H1 (cell line): ENCODE measurements around the gene OPCML. TPM values are rescaled to one million over a fixed set of nuclear protein-coding genes. Genes with fewer than 3 reads are reported as not detected.

Source experiments
- CTCF ChIA-PET: fragments of 300-600 bp; sonication (Branson Sonifier 250); formaldehyde crosslinking; loops from one replicate; lab custom pipeline; 2021; ENCODE audit not compliant: partially characterized antibody; lab: Charles Lee
- POLR2A ChIA-PET: fragments of 300-600 bp; sonication (Branson Sonifier 250); formaldehyde crosslinking; loops from one replicate; lab custom pipeline; 2021; ENCODE audit warnings: inconsistent platforms; ENCODE audit not compliant: partially characterized antibody; lab: Charles Lee
- DNase-seq, 2 experiments: peaks; one replicate each; pipeline versions ENCODE4 v3.0.0 to v3.0.0-alpha.2; 2010 to 2022; ENCODE audit warnings: low spot score in 2 of 2, low read depth in 1 of 2, mixed read lengths in 1 of 2
- FAIRE-seq: peaks from 2 replicates; lab custom pipeline; 2011; peaks lifted over from hg19 to GRCh38; lab: Jason Lieb, UNC
- H2AFZ ChIP-seq: 2 replicates; pipeline ENCODE4 v1.8.1; 2012; ENCODE audit warnings: low read length, inconsistent platforms
- H2AK5ac ChIP-seq: 2 replicates; pipeline ENCODE4 v1.6.1; 2013; ENCODE audit warnings: low read depth, low read length
- H2BK120ac ChIP-seq: replicated peaks from 2 replicates; pipeline ENCODE3; 2013; ENCODE audit warnings: low read depth, low read length, inconsistent platforms
- H2BK12ac ChIP-seq: 2 replicates; pipeline ENCODE4 v1.6.1; 2013; ENCODE audit warnings: low read depth, low read length
- H2BK15ac ChIP-seq: 2 replicates; pipeline ENCODE4 v1.6.1; 2013; ENCODE audit warnings: low read length
- H2BK20ac ChIP-seq: 2 replicates; pipeline ENCODE4 v1.6.1; 2013; ENCODE audit warnings: low read length
- H2BK5ac ChIP-seq: 2 replicates; pipeline ENCODE4 v1.6.1; 2013; ENCODE audit warnings: low read depth, low read length
- H3K14ac ChIP-seq: 2 replicates; pipeline ENCODE4 v1.6.1; 2013; ENCODE audit warnings: inconsistent platforms; ENCODE audit not compliant: insufficient read length
- H3K18ac ChIP-seq: 2 replicates; pipeline ENCODE4 v1.6.1; 2013; ENCODE audit warnings: low read length; ENCODE audit errors: extremely low read depth
- H3K23ac ChIP-seq: 2 replicates; pipeline ENCODE4 v1.6.1; 2013; ENCODE audit warnings: inconsistent platforms; ENCODE audit not compliant: insufficient read length
- H3K23me2 ChIP-seq: 2 replicates; pipeline ENCODE4 v1.6.1; 2013; ENCODE audit warnings: low read depth, low read length
- H3K27ac ChIP-seq: 2 replicates; pipeline ENCODE4 v1.6.1; 2011; ENCODE audit warnings: low read depth, low read length, inconsistent platforms
- H3K27me3 ChIP-seq, 4 experiments: replicated peaks in 1 of 4; 1 replicate in 1 of 4; 2 replicates in 3 of 4; pipeline versions ENCODE4 v1.6.1 to v1.8.1; 2011 to 2013; ENCODE audit warnings: low read length in 3 of 4, mild to moderate bottlenecking in 3 of 4, inconsistent platforms in 2 of 4, mixed read lengths in 2 of 4, moderate library complexity in 1 of 4; ENCODE audit not compliant: control insufficient read depth in 3 of 4, insufficient read depth in 3 of 4; ENCODE audit errors: extremely low read depth in 1 of 4
- H3K36me3 ChIP-seq, 4 experiments: 2 replicates each; pipeline versions ENCODE4 v1.6.1 to v1.8.1; 2011 to 2013; ENCODE audit warnings: mild to moderate bottlenecking in 4 of 4, low read length in 3 of 4, moderate library complexity in 2 of 4, control low read depth in 1 of 4, inconsistent platforms in 1 of 4; ENCODE audit not compliant: insufficient read depth in 4 of 4, control insufficient read depth in 2 of 4
- H3K4ac ChIP-seq: replicated peaks from 2 replicates; pipeline ENCODE3; 2013; ENCODE audit warnings: low read length, low read depth, mixed read lengths, inconsistent platforms; ENCODE audit not compliant: insufficient read length
- H3K4me1 ChIP-seq, 4 experiments: replicated peaks in 1 of 4; 1 replicate in 1 of 4; 2 replicates in 3 of 4; pipeline versions ENCODE4 v1.6.1 to v1.8.1; 2011 to 2013; ENCODE audit warnings: low read length in 3 of 4, inconsistent platforms in 2 of 4, mixed read lengths in 1 of 4; ENCODE audit not compliant: insufficient read depth in 4 of 4, control insufficient read depth in 3 of 4
- H3K4me2 ChIP-seq, 2 experiments: 2 replicates each; pipeline versions ENCODE4 v1.6.1 to v1.8.1; 2011 to 2013; ENCODE audit warnings: low read depth in 2 of 2, low read length in 2 of 2, control low read depth in 1 of 2, inconsistent platforms in 1 of 2, mild to moderate bottlenecking in 1 of 2; ENCODE audit not compliant: insufficient read depth in 1 of 2
- H3K4me3 ChIP-seq, 4 experiments: fragments of 200-600, 300-600 bp in 1 of 4; sonication (generic), shearing (Covaris generic), sonication (Bioruptor Twin) in 1 of 4; 2 replicates each; pipeline versions ENCODE4 v1.5.1 to v1.8.1; 2011 to 2016; ENCODE audit warnings: low read length in 4 of 4, low read depth in 3 of 4, control low read depth in 2 of 4, inconsistent platforms in 2 of 4, mild to moderate bottlenecking in 2 of 4, mixed read lengths in 1 of 4, moderate library complexity in 1 of 4; ENCODE audit not compliant: insufficient read depth in 2 of 4; ENCODE audit errors: extremely low read depth in 1 of 4
- H3K56ac ChIP-seq: replicated peaks from 2 replicates; pipeline ENCODE3; 2013; ENCODE audit warnings: low read depth, mild to moderate bottlenecking, mixed read lengths, low read length, inconsistent platforms; ENCODE audit not compliant: insufficient read length
- H3K79me1 ChIP-seq: 2 replicates; pipeline ENCODE4 v1.6.1; 2013; ENCODE audit warnings: low read depth, low read length, control low read depth
- H3K79me2 ChIP-seq, 2 experiments: 2 replicates each; pipeline versions ENCODE4 v1.6.1 to v1.8.1; 2012 to 2013; ENCODE audit warnings: low read length in 2 of 2, mild to moderate bottlenecking in 2 of 2, inconsistent platforms in 1 of 2; ENCODE audit not compliant: insufficient read depth in 2 of 2, control insufficient read depth in 1 of 2
- H3K9ac ChIP-seq, 4 experiments: replicated peaks in 1 of 4; 1 replicate in 1 of 4; 2 replicates in 3 of 4; pipeline versions ENCODE4 v1.6.1 to v1.8.1; 2011 to 2013; ENCODE audit warnings: low read depth in 3 of 4, low read length in 3 of 4, control low read depth in 2 of 4, mild to moderate bottlenecking in 2 of 4, moderate library complexity in 2 of 4, inconsistent platforms in 1 of 4; ENCODE audit errors: extremely low read depth in 1 of 4
- H3K9me3 ChIP-seq, 2 experiments: 2 replicates each; pipeline versions ENCODE4 v1.6.1 to v1.8.1; 2012 to 2013; ENCODE audit warnings: mild to moderate bottlenecking in 2 of 2, moderate library complexity in 2 of 2, control low read depth in 1 of 2, inconsistent platforms in 1 of 2, low read depth in 1 of 2, low read length in 1 of 2, mixed read lengths in 1 of 2; ENCODE audit not compliant: insufficient read depth in 2 of 2
- H4K20me1 ChIP-seq, 2 experiments: replicated peaks in 1 of 2; 2 replicates each; pipeline versions ENCODE3 to v1.8.1; 2011 to 2013; ENCODE audit warnings: inconsistent platforms in 2 of 2, low read length in 2 of 2, mild to moderate bottlenecking in 1 of 2; ENCODE audit not compliant: insufficient read depth in 2 of 2, control insufficient read depth in 1 of 2
- H4K5ac ChIP-seq: 2 replicates; pipeline ENCODE4 v1.6.1; 2013; ENCODE audit warnings: low read length, low read depth, mixed read lengths, inconsistent platforms; ENCODE audit not compliant: insufficient read length
- H4K8ac ChIP-seq: 2 replicates; pipeline ENCODE4 v1.8.0; 2013; ENCODE audit warnings: mild to moderate bottlenecking, moderate library complexity, low read length, inconsistent platforms; ENCODE audit not compliant: insufficient read depth; ENCODE audit errors: extremely low read depth
- H4K91ac ChIP-seq: replicated peaks from 2 replicates; pipeline ENCODE3; 2013; ENCODE audit warnings: low read length, mixed read lengths, inconsistent platforms; ENCODE audit not compliant: insufficient read length
- BRCA1 ChIP-seq: IDR thresholded peaks from 2 replicates; pipeline ENCODE4 v1.6.1; 2012; ENCODE audit warnings: low read depth, low read length, improper control_type of control experiment
- CBX5 ChIP-seq: fragments of 300-800, 300-1000 bp; sonication (generic); IDR thresholded peaks from 2 replicates; pipeline ENCODE4 v1.7.1; 2016; ENCODE audit warnings: antibody characterized with exemption, low read length, low read depth
- CEBPB ChIP-seq: IDR thresholded peaks from 2 replicates; pipeline ENCODE4 v1.6.1; 2012; ENCODE audit warnings: low read depth, low read length
- CHD1 ChIP-seq: IDR thresholded peaks from 2 replicates; pipeline ENCODE4 v1.6.1; 2012; ENCODE audit warnings: low read depth, low read length, improper control_type of control experiment
- CREB1 ChIP-seq: IDR thresholded peaks from 2 replicates; pipeline ENCODE4 v1.6.1; 2012; ENCODE audit warnings: inconsistent platforms
- GTF2F1 ChIP-seq: IDR thresholded peaks from 2 replicates; pipeline ENCODE4 v1.6.1; 2012; ENCODE audit warnings: low read depth, low read length, improper control_type of control experiment, borderline replicate concordance
- JUND ChIP-seq: IDR thresholded peaks from 2 replicates; pipeline ENCODE4 v1.6.1; 2011; ENCODE audit warnings: mild to moderate bottlenecking, improper control_type of control experiment, low read length
- POLR2A ChIP-seq, 2 experiments: IDR thresholded peaks; 1 replicate in 1 of 2; 2 replicates in 1 of 2; pipeline ENCODE4 v1.6.1; 2011; ENCODE audit warnings: low read depth in 2 of 2, low read length in 2 of 2, mild to moderate bottlenecking in 2 of 2; ENCODE audit errors: control extremely low read depth in 1 of 2
- SIRT6 ChIP-seq: IDR thresholded peaks from one replicate; pipeline ENCODE4 v1.7.1; 2012; ENCODE audit warnings: low read length, inconsistent platforms
- TAF1 ChIP-seq: IDR thresholded peaks from 2 replicates; pipeline ENCODE4 v1.6.1; 2011; ENCODE audit warnings: mild to moderate bottlenecking, low read depth, low read length
- WGBS, 2 experiments: shearing (Covaris generic) in 1 of 2; methylation state at CpG; one replicate each; pipeline versions ENCODE4 v1.1.6 to v1.1.7; 2013 to 2015; ENCODE audit warnings: low lambda C conversion rate in 2 of 2, mixed read lengths in 2 of 2, inconsistent platforms in 1 of 2, low coverage in 1 of 2, missing lambda C conversion rate in 1 of 2; ENCODE audit not compliant: insufficient replicate concordance in 2 of 2, insufficient coverage in 1 of 2, insufficient read length in 1 of 2; ENCODE audit errors: extremely low coverage in 1 of 2, missing lambda C conversion rate in 1 of 2; 5-methylcytosine and 5-hydroxymethylcytosine counted together
- polyA plus RNA-seq, 7 experiments: library from polyadenylated mRNA; depleted of rRNA in 3 of 7; stranded (reverse) in 5 of 7; unstranded in 2 of 7; fragments of >200 nt in 5 of 7; fragments of 200-250 nt in 2 of 7; gene quantifications; 1 replicate in 5 of 7; 2 replicates in 1 of 7; 4 replicates in 1 of 7; pipeline versions ENCODE4 v1.2.1 to v1.2.3, GENCODE V29; 2011 to 2013; ENCODE audit warnings: missing spikeins in 2 of 7, mixed read lengths in 2 of 7
- total RNA-seq: library from RNA; stranded (reverse); fragmentation: NEBNext Ultra II Directional; extraction: Animal tissue kit (Norgen Biotek cat#: 25700); gene quantifications from 2 replicates; pipeline ENCODE4 v1.2.1, GENCODE V29; 2021
- TF ChIP-seq, protein P1 (sequence below), 3 experiments: IDR thresholded peaks; 1 replicate in 2 of 3; 2 replicates in 1 of 3; pipeline versions ENCODE4 v1.5.1 to v1.6.1; 2011; ENCODE audit warnings: low read length in 3 of 3, mild to moderate bottlenecking in 3 of 3, inconsistent platforms in 2 of 3, low read depth in 1 of 3, moderate library complexity in 1 of 3; ENCODE audit not compliant: insufficient read depth in 1 of 3; ENCODE audit errors: control extremely low read depth in 1 of 3

The OPCML gene
- total and polyA plus RNA-seq, 2 of the 8 experiments (the other 6 are each of a cell fraction or from before 2014, with no cell fraction given): 2.3 to 3.1 TPM

DNA sequence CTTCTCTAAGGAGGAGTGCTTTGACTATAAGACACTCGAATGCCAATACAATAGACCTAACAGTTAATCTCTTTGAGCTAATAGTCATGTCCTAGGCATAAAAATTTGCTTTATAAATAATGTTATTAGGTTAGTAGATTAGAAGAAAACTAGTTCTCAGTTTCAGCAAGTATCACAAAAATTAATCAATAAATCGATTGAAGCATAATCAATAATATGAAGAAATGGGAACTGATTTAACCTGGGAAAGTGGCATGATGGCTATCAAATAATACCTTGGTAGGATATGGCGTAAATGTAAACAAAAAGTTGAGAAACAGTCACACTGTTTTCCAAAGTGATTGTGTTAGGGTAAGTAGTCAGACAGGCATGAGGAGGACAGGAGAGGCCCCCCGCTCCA is 676.3 kb downstream of the OPCML start:
- H3K27me3 ChIP-seq: no peaks in the 10 kb centered on the region
- no peak overlapping the region for H2BK12ac ChIP-seq
- ChIA-PET POLR2A (interaction anchor here (1.0 kb wide), 1 partner anchor 10 kb away, joined by 3 read pairs; no protein-coding TSS in a partner anchor), CTCF (interaction anchor here (0.7 to 3.8 kb wide), 4 partner anchors 9 to 85 kb away, joined by 3 to 13 read pairs (median 4); no protein-coding TSS in a partner anchor)
- H3K79me1 ChIP-seq: no peaks in the 10 kb centered on the region
- H3K56ac ChIP-seq: no peak overlapping the region
- DNase-seq (no peak), FAIRE-seq (no peak)
- no peak overlapping the region for H4K8ac ChIP-seq
- 0 out of 8 replicates have a peak, but pooled peaks cover 0 to 4% (median 2%) of the 10 kb centered on the region in 4 experiments for H3K36me3 ChIP-seq
- no peaks in the 10 kb centered on the region for H3K23me2 ChIP-seq
- H3K9me3 ChIP-seq: peaks cover 10 to 13% of the 10 kb centered on the region in 2 experiments; a peak in 3 of 4 replicates
- TF ChIP-seq CREB1 (no peak), CHD1 (no peak), SIRT6 (no peak), CEBPB (no peak), JUND (no peak), BRCA1 (no peak), POLR2A (IDR thresholded peaks at IDR 0.05; ENCODE audit: control extremely low read depth in 1 of 2, low read depth in 2 of 2, low read length in 2 of 2) (no peak), CBX5 (no peak), GTF2F1 (no peak), TAF1 (no peak)
- TF ChIP-seq, protein P1, sequence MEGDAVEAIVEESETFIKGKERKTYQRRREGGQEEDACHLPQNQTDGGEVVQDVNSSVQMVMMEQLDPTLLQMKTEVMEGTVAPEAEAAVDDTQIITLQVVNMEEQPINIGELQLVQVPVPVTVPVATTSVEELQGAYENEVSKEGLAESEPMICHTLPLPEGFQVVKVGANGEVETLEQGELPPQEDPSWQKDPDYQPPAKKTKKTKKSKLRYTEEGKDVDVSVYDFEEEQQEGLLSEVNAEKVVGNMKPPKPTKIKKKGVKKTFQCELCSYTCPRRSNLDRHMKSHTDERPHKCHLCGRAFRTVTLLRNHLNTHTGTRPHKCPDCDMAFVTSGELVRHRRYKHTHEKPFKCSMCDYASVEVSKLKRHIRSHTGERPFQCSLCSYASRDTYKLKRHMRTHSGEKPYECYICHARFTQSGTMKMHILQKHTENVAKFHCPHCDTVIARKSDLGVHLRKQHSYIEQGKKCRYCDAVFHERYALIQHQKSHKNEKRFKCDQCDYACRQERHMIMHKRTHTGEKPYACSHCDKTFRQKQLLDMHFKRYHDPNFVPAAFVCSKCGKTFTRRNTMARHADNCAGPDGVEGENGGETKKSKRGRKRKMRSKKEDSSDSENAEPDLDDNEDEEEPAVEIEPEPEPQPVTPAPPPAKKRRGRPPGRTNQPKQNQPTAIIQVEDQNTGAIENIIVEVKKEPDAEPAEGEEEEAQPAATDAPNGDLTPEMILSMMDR (IDR thresholded peaks at IDR 0.05; ENCODE audit: control extremely low read depth in 1 of 3, insufficient read depth in 1 of 3, low read depth in 1 of 3, low read length in 3 of 3): no peak
- no peak overlapping the region for H3K9ac ChIP-seq
- H3K18ac ChIP-seq: no peak overlapping the region
- H2BK5ac ChIP-seq: no peak overlapping the region
- H3K79me2 ChIP-seq: no peaks in the 10 kb centered on the region
- H2AK5ac ChIP-seq: no peak overlapping the region
- no peak overlapping the region for H3K4me3 ChIP-seq
- H2BK120ac ChIP-seq: no peak overlapping the region
- no peak overlapping the region for H2BK20ac ChIP-seq
- 88% methylated on average over 4 of the region's 4 CpGs; no CpG with 5 or more reads in 1 of the 2 experiments for WGBS, 2 experiments
- no peak overlapping the region for H4K91ac ChIP-seq
- H3K23ac ChIP-seq: no peak overlapping the region
- H4K20me1 ChIP-seq: no peaks in the 10 kb centered on the region
- no peak overlapping the region for H2BK15ac ChIP-seq
- H3K4ac ChIP-seq: no peak overlapping the region
- H4K5ac ChIP-seq: no peak overlapping the region
- no peak overlapping the region for H3K27ac ChIP-seq
- peaks cover 0 to 4% (median 1%) of the 10 kb centered on the region in 4 experiments; a peak in 2 of 7 replicates for H3K4me1 ChIP-seq
- no peak overlapping the region for H3K4me2 ChIP-seq
- H3K14ac ChIP-seq: no peak overlapping the region
- H2AFZ ChIP-seq: no peak overlapping the region
